OCI-LY1 (cell line): ENCODE measurements around the gene NUMBL.

ENCODE experiments used
- H2AFZ ChIP-seq: fragments of 200-600 bp; sonication (generic), shearing (Covaris generic); 2 replicates; pipeline ENCODE4 v1.6.0; 2014; ENCODE audit warnings: antibody characterized with exemption, mild to moderate bottlenecking, low read length
- H3F3A ChIP-seq: fragments of 200-600 bp; sonication (generic), shearing (Covaris generic); 2 replicates; pipeline ENCODE4 v1.6.0; 2014; ENCODE audit warnings: mild to moderate bottlenecking, antibody characterized with exemption, low read length, moderate library complexity; ENCODE audit not compliant: insufficient read depth
- H3K27ac ChIP-seq: fragments of 200-600 bp; sonication (generic); 2 replicates; pipeline ENCODE4 v1.5.1; 2014; ENCODE audit warnings: low read length, mixed run types, mild to moderate bottlenecking, low read depth; ENCODE audit not compliant: poor library complexity, severe bottlenecking
- H3K27me3 ChIP-seq: fragments of 200-600 bp; sonication (generic); 2 replicates; pipeline ENCODE4 v1.6.0; 2014; ENCODE audit warnings: antibody characterized with exemption, mild to moderate bottlenecking, low read length, moderate library complexity; ENCODE audit not compliant: insufficient read depth
- H3K36me3 ChIP-seq: fragments of 200-600 bp; sonication (generic); 2 replicates; pipeline ENCODE4 v1.6.1; 2014; ENCODE audit warnings: mild to moderate bottlenecking, antibody characterized with exemption, low read length, moderate library complexity, mixed read lengths; ENCODE audit not compliant: insufficient read depth
- H3K4me1 ChIP-seq: fragments of 200-600 bp; sonication (generic); 2 replicates; pipeline ENCODE4 v1.5.1; 2014; ENCODE audit warnings: mild to moderate bottlenecking, low read length, moderate library complexity; ENCODE audit not compliant: insufficient read depth, severe bottlenecking
- H3K4me2 ChIP-seq: fragments of 200-600 bp; sonication (generic), shearing (Covaris generic); 2 replicates; pipeline ENCODE4 v1.6.1; 2014; ENCODE audit warnings: low read length
- H3K4me3 ChIP-seq: fragments of 200-600 bp; sonication (generic); 2 replicates; pipeline ENCODE4 v1.5.1; 2014; ENCODE audit warnings: low read length, low read depth, mild to moderate bottlenecking, mixed read lengths; ENCODE audit not compliant: poor library complexity, severe bottlenecking
- H3K79me2 ChIP-seq: fragments of 200-600 bp; shearing (Covaris generic); 2 replicates; pipeline ENCODE4 v1.6.1; 2016; ENCODE audit warnings: mixed run types, low read length, mixed read lengths; ENCODE audit not compliant: insufficient read depth
- H3K9ac ChIP-seq: fragments of 200-600 bp; sonication (generic), shearing (Covaris generic); 2 replicates; pipeline ENCODE4 v1.6.1; 2014; ENCODE audit warnings: mild to moderate bottlenecking, low read length, mixed read lengths
- H3K9me2 ChIP-seq: fragments of 200-600 bp; sonication (generic), shearing (Covaris generic); 2 replicates; pipeline ENCODE4 v1.6.1; 2014; ENCODE audit warnings: low read depth, mild to moderate bottlenecking, low read length, mixed read lengths
- H3K9me3 ChIP-seq: fragments of 200-600 bp; shearing (Covaris generic); 2 replicates; pipeline ENCODE4 v1.6.1; 2014; ENCODE audit warnings: low read length, mixed read lengths
- H4K20me1 ChIP-seq: fragments of 200-600 bp; sonication (generic), shearing (Covaris generic); 2 replicates; pipeline ENCODE4 v1.6.0; 2016; ENCODE audit warnings: mild to moderate bottlenecking, low read length; ENCODE audit not compliant: insufficient read depth
- CTCF ChIP-seq: fragments of 200-600 bp; sonication (generic), shearing (Covaris generic); IDR thresholded peaks from 2 replicates; pipeline ENCODE4 v1.5.1; 2017; ENCODE audit warnings: mild to moderate bottlenecking, antibody characterized with exemption, low read length, moderate library complexity, mixed read lengths
- EZH2 ChIP-seq: fragments of 200-600 bp; sonication (generic), shearing (Covaris generic); IDR thresholded peaks from 2 replicates; pipeline ENCODE4 v1.8.0; 2017; ENCODE audit warnings: borderline replicate concordance, mixed run types, mild to moderate bottlenecking, antibody characterized with exemption, low read length, moderate library complexity, mixed read lengths

The NUMBL gene

DNA sequence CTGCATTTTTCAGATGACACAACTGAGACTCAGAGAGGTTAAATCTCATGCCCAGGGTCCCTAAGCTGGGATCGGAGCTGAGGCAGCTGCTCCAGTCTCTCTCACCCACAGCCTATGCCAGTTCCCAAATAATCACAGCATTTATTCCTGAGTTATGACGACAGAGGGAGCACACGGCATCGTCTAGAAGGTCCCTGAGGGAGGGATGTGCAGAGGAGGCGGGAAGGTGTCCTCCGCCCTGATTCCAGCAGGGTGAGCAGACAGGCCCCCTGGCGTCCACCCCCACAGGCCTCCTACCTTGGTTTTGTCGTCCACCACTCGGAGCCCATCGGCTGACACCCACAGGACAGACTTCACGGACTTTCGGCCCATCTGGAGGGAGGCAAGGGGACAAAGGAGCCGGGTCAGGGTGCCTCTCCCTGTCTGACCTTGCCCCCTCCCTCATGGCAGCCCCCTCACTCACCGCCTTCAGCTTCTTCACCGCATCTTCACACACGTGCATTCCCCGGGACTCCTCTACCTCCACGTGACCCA is 8.0 kb downstream of the NUMBL start:
- H2AFZ ChIP-seq = no peak overlapping the region
- H3K9ac ChIP-seq = no peak overlapping the region
- H3K27me3 ChIP-seq = no peaks in the 10 kb centered on the region
- H3K4me2 ChIP-seq = no peak overlapping the region
- peaks cover 3% of the 10 kb centered on the region for H3K4me1 ChIP-seq
- no peaks in the 10 kb centered on the region for H3K9me3 ChIP-seq
- peaks cover 38% of the 10 kb centered on the region for H3K36me3 ChIP-seq
- TF ChIP-seq CTCF (no peak), EZH2 (no peak)
- no peaks in the 10 kb centered on the region for H3K9me2 ChIP-seq
- H3K4me3 ChIP-seq = no peak overlapping the region
- no peak overlapping the region for H3K27ac ChIP-seq
- no peaks in the 10 kb centered on the region for H4K20me1 ChIP-seq
- no peaks in the 10 kb centered on the region for H3K79me2 ChIP-seq
- H3F3A ChIP-seq = no peaks in the 10 kb centered on the region

DNA sequence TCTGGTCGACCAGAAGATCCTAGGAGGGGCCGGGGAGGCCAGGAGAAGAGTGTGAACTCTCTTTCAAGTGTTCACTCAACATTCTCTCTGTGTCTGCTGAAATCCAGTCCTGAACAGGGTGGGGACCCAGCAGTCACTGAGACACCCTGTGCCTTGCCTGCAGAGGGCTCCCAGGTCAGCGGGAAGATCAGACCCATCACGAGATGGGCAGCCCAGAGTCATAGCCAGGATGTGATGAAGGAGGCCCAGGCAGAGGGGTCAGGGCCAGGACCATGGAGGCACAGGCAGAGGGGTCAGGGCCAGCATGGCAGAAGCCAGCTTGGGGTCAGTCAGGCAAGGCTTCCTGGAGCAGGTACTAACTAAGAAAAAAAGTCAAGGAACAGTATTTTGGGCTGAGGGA is 9.4 kb downstream of the NUMBL start:
- no peaks in the 10 kb centered on the region for H3K4me1 ChIP-seq
- no peak for TF ChIP-seq EZH2
- H3K79me2 ChIP-seq = no peaks in the 10 kb centered on the region
- no peaks in the 10 kb centered on the region for H3K9me2 ChIP-seq
- H3K4me2 ChIP-seq = no peak overlapping the region
- H3K36me3 ChIP-seq = peaks cover 51% of the 10 kb centered on the region
- no peak overlapping the region for H3K4me3 ChIP-seq
- no peak overlapping the region for H3K9ac ChIP-seq
- no peaks in the 10 kb centered on the region for H3K9me3 ChIP-seq
- H4K20me1 ChIP-seq = no peaks in the 10 kb centered on the region
- no peak overlapping the region for H2AFZ ChIP-seq
- no peak overlapping the region for H3K27ac ChIP-seq
- no peaks in the 10 kb centered on the region for H3F3A ChIP-seq
- H3K27me3 ChIP-seq = no peaks in the 10 kb centered on the region

DNA sequence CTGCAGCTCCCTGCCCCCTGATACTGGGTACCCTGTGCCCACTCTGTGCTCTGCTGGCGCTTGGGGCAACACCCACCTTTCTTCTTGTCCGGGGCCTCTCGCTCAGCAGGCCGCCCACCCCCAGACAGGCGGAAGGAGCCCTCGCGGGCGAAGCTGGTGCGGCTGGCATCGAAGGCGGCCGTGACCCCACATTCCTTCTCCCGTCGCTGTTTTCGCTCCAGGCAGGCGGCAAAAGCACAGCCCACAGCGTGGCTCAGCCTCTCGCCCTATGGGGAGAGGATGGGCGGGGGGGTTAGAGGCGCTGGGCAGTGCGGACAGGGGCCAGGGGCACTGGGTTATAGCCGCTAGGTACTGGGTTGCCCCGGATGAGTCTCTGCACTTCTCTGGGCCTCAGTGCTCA is 13.3 kb downstream of the NUMBL start:
- H3K36me3 ChIP-seq = peaks cover 69% of the 10 kb centered on the region
- no peak overlapping the region for H2AFZ ChIP-seq
- H3K27me3 ChIP-seq = no peaks in the 10 kb centered on the region
- no peak overlapping the region for H3K4me2 ChIP-seq
- no peaks in the 10 kb centered on the region for H3K9me3 ChIP-seq
- no peak overlapping the region for H3K4me3 ChIP-seq
- H4K20me1 ChIP-seq = no peaks in the 10 kb centered on the region
- no peak for TF ChIP-seq CTCF
- no peak overlapping the region for H3K9ac ChIP-seq
- no peak overlapping the region for H3K27ac ChIP-seq
- H3K9me2 ChIP-seq = no peaks in the 10 kb centered on the region
- H3F3A ChIP-seq = no peaks in the 10 kb centered on the region
- no peaks in the 10 kb centered on the region for H3K79me2 ChIP-seq
- no peaks in the 10 kb centered on the region for H3K4me1 ChIP-seq

DNA sequence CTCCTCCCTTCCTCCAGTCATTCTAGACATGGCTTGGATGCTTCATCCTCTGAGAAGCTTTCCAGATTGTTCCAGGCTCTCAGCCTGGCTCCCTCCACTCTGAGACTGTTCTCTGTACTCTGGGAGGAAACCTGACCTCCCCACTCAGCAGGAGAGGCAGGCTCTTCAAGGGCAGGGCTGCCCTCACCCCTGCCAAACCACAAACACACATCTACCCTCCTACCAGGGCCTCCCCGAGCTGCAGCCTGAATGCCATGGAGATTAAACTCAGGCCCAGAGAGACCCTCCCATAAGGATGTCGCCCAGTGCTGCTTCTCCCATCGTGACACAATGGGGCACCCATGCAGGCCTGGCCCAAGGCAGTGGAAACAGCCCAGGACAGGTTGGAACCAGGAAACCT is 16.2 kb downstream of the NUMBL start:
- Histone ChIP-seq H3K79me2 (no peaks in the 10 kb centered on the region), H3K4me3 (no peak overlapping the region), H2AFZ (no peak overlapping the region), H3K4me1 (no peaks in the 10 kb centered on the region), H3K27ac (no peak overlapping the region), H3K4me2 (no peak overlapping the region), H3K36me3 (peaks cover 85% of the 10 kb centered on the region), H4K20me1 (no peaks in the 10 kb centered on the region), H3K27me3 (no peaks in the 10 kb centered on the region), H3K9me3 (no peaks in the 10 kb centered on the region), H3K9ac (no peak overlapping the region), H3F3A (no peaks in the 10 kb centered on the region), H3K9me2 (no peaks in the 10 kb centered on the region)
- TF ChIP-seq EZH2 (no peak), CTCF (no peak)
